HL-60 (cell line): Measurements from ENCODE around the gene PPP1R9A.

Source experiments
- POLR2AphosphoS5 ChIP-seq: IDR thresholded peaks from 2 replicates; pipeline ENCODE4 v1.6.1; 2012; ENCODE audit warnings: low read depth
- TF ChIP-seq, protein P1 (sequence below): IDR thresholded peaks from one replicate; pipeline ENCODE4 v1.5.1; 2011; ENCODE audit warnings: low read length, control low read depth, inconsistent platforms; ENCODE audit not compliant: insufficient read depth

GRCh38 chr7:95290166-95290830 is 382.9 kb downstream of the PPP1R9A start:
- TF ChIP-seq, protein P1, sequence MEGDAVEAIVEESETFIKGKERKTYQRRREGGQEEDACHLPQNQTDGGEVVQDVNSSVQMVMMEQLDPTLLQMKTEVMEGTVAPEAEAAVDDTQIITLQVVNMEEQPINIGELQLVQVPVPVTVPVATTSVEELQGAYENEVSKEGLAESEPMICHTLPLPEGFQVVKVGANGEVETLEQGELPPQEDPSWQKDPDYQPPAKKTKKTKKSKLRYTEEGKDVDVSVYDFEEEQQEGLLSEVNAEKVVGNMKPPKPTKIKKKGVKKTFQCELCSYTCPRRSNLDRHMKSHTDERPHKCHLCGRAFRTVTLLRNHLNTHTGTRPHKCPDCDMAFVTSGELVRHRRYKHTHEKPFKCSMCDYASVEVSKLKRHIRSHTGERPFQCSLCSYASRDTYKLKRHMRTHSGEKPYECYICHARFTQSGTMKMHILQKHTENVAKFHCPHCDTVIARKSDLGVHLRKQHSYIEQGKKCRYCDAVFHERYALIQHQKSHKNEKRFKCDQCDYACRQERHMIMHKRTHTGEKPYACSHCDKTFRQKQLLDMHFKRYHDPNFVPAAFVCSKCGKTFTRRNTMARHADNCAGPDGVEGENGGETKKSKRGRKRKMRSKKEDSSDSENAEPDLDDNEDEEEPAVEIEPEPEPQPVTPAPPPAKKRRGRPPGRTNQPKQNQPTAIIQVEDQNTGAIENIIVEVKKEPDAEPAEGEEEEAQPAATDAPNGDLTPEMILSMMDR: no peak
- no peak for TF ChIP-seq POLR2AphosphoS5
